Fibroblast of skin of back (primary cell): ENCODE measurements around the gene OBSCN.

Experiments
- DNase-seq: peaks from one replicate; pipeline ENCODE4 v3.0.0-alpha.2; 2013

The OBSCN gene

DNA sequence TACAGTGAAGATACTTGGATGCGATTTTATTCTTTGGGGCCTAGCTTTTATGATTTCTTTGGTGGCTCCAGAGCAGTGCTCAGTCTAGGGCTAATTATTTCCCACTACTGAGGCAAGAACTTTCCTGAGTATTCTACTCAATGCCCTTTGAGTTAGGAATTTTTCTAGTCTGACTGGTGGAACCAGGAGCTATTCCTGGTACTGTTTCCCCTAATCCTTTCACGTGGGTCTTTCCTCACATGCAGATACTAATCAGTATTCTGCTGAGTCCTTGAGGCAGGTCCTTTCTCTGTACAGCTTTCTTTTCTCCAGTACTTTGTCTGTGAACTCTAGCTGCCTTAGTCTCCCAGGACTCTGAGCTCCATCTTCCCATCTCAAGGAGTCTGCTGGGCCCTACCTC is 122.0 kb downstream of the OBSCN start:
- no peak for DNase-seq

DNA sequence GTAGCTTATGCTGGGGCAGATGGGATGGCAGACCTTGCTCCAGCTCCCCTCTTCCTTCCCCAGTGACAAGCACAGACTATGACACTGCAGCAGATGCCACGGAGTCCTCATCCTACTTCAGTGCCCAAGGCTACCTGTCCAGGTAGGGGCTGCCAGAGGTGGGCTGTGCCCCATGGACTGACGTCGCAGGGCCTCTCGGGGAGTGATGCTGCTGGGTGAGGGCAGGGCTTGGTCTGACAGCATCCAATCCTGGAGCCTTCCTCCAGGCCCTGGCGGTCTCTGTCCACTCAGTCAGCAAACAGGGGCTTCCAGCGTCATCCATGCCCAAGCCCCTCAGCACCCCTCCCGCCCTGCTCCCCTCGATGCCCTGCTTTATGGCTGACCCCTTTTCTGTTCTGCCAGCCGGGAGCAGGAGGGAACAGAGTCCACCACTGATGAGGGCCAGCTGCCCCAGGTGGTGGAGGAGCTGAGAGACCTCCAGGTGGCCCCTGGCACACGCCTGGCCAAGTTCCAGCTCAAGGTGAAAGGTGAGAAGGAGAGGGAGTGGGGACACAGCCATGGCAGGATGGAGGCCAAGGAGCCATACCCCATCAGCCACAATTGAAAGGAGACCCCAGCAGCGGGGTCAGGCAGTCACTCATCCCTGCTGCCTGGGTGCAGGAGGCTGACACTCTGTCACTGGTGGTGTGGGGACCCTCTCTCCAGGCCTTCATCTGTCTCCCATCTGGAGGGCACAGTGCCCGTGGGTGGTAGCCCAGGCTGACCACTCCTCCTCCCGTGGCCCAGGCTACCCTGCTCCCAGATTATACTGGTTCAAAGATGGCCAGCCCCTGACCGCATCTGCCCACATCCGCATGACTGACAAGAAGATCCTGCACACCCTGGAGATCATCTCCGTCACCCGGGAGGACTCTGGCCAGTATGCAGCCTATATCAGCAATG is 125.2 kb downstream of the OBSCN start:
- DNase-seq: no peak

DNA sequence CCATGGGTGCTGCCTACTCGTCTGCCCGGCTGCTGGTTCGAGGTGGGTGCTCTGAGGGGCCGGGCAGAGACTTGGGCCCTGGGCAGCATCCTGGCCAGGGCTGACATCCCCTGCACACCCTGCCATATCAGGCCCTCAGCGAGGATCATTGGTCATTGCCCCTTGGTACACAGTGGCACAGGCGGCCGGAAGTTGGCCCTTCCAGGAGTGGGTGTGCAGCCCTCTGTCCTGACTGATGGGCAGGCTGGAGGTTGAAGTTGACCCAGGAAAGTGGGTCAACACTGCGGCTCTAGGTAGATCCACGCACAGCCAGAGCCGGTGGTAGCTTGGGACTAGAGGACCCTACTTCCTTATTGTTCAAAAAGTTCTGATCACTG is 125.9 kb downstream of the OBSCN start:
- no peak for DNase-seq

DNA sequence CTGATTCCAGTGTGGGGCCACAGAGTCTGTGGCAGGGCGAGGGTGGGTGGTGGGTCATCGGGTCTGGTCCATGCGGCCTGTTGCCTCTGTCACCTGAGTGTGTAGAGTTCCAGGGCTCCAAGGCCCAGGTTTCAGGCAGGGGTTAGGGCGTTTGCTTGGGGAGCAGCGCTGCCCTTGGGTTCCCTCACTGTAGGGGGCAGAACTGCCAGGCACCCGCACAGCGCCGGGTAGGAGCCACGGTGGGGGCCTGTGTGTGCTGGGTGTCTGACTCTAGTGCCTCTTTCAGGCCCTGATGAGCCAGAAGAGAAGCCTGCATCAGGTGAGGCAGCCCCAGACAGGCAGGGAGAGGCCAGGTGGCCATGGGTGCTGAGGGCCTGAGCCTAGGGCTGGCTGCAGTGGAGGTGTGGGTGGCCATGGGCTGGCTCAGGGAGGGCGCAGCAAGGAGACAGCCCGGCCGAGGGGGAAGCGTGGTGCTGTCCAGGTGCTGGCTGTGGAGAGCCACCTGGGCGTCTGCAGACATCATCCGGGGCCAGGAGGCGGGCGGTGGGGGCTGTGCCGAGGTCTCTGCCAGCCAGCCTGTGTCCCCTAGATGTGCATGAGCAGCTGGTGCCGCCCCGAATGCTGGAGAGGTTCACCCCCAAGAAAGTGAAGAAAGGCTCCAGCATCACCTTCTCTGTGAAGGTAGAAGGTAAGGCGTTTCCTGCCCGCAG is 126.5 kb downstream of the OBSCN start:
- DNase-seq: no peak

DNA sequence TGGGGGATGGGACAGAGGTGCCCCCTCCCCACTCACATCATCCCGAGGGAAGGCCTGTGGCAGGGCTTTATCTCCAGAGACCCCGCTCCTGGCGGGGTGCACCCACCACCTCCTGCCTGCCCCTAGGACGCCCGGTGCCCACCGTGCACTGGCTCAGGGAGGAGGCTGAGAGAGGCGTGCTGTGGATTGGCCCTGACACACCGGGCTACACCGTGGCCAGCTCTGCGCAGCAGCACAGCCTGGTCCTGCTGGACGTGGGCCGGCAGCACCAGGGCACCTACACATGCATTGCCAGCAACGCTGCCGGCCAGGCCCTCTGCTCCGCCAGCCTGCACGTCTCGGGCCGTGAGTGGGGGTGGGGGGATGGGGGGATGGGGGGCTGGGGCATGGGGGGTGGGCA is 127.1 kb downstream of the OBSCN start:
- DNase-seq: no peak

DNA sequence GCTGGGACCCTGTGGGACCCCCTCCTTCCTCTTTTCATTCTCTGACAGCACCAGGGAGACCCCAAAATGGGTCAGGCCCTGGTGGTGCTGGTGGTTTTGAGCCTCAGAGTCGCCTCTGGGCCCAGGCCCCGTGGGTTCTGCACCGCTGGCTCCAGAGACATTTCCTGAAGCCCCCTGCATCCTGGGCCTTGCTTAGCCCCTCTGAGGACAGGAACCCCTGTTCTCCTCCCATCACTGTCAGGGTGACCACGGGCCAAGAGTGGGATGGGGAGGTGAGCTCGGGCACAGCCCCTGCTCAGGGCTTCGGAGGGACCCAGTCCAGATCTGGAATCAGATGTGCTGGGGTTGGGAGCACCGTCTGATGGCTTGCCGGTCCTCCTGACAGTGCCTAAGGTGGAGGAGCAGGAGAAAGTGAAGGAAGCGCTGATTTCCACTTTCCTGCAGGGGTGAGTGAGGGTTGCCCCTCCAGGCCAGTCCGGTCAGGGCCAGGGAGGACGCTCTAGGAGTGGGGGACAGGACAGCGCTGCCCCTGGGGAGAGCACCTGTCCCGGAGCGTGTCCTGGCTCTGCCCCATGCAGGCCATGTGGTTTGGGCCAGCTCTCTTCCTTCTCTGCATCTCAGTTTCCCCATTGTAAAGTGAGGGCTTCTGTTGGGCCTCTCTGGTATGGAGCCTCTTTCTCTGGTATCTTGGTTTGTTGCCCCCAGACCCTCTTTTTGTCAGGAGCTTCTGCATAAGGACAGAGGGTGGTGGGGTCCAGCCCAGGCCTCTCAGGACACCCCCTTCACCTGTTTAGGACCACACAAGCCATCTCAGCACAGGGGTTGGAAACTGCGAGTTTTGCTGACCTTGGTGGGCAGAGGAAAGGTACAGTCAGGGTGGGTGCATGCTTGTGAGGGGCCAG is 127.8 kb downstream of the OBSCN start:
- no peak for DNase-seq

DNA sequence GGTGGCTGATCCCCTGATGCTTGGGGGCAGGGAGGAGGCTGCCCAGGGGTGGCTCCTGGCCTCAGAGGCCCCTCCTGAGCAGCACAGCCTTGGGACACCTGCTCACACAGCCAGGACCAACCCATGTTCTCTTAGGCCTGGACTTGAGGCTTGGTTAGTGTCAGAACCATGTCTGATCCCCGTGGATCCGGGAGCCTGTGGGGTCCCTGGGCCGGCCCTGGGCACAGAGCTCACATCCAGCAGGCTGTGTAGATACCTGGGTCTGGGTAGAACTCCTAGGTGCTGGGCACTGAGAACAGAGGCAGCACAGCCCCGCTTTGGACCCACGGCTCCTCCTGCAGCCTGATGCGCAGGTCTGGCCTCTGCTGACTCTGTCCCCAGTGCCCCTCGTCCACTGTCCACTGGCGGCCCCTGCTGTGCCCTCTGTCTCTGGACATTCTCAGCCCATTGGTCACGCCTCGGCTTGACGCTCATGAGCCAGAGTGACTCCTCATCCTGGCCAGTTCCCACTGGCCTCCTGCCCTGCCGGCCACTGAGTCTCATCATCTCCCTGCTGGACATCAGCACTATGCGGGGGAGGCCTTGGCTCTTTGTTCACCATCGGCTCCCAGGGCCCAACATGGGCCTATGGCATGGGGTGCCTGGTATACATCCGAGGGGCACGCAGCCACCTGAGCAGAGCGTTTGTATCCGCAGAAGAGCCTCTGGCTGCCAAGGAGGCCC is 128.6 kb downstream of the OBSCN start:
- no peak for DNase-seq

DNA sequence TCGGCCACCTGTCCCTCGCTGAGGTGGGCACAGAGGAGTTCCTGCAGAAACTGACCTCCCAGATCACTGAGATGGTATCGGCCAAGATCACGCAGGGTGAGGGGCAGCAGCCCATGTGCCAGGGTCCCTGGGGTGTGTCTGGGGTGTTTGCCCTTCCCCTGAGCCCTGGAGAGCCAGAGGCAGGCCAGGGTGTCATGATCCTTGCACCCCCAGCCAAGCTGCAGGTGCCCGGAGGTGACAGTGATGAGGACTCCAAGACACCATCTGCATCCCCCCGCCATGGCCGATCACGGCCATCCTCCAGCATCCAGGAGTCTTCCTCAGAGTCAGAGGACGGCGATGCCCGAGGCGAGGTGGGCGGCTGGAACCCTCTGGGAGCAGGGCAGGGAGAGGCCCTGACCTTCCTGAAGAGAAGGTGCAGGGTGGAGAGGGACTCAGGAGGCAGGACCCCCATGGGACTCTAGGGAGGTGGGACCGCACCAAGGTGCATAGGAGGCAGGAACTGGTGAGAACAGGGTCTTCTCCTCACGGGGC is 129.3 kb downstream of the OBSCN start:
- DNase-seq: no peak

DNA sequence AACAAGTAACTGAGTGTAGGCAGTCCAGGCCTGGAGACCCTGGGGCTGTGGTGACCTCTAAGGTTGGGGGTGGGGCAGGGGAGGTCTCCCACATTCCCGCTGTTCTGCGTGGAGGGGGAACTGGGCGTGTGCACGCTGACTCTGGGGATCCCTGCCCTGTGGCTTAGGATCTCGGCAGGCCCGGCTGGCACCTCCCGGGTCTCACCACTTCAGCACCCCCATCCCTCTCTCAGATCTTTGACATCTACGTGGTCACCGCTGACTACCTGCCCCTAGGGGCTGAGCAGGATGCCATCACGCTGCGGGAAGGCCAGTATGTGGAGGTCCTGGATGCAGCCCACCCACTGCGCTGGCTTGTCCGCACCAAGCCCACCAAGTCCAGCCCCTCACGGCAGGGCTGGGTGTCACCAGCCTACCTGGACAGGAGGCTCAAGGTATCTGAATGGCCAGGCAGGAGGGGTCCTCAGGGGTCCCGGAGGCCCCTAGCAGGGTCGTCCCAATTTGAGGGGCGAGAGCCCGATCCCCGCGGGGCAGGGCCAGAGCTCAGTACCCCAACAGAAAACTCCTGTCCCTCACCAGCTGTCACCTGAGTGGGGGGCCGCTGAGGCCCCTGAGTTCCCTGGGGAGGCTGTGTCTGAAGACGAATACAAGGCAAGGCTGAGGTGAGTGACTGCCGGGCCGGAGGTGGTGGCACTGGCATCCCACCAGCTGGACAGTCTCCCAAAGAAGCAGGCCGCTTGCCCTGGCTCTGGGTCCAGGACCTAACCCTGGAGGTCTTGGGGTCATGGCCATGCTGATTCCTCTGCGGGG is 130.1 kb downstream of the OBSCN start:
- DNase-seq: no peak

DNA sequence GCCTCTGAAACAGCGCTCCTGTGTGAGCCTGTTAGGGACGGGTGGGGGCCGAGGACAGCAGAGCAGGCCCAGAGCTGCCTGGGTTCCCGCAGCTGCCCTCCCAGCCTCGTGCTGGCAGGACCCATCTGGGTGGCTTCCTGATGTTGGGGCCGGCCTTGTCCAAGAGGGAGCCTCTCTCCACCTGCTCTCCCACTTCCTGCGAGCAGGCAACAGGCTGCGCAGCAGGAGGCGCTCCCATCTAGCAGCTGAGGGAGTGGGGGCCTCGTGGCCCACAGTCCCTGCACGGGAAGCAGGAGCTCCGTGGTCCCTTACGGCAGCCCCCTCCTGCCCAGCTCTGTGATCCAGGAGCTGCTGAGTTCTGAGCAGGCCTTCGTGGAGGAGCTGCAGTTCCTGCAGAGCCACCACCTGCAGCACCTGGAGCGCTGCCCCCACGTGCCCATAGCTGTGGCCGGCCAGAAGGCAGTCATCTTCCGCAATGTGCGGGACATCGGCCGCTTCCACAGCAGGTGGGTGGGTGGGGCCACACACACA is 130.7 kb downstream of the OBSCN start:
- no peak for DNase-seq

DNA sequence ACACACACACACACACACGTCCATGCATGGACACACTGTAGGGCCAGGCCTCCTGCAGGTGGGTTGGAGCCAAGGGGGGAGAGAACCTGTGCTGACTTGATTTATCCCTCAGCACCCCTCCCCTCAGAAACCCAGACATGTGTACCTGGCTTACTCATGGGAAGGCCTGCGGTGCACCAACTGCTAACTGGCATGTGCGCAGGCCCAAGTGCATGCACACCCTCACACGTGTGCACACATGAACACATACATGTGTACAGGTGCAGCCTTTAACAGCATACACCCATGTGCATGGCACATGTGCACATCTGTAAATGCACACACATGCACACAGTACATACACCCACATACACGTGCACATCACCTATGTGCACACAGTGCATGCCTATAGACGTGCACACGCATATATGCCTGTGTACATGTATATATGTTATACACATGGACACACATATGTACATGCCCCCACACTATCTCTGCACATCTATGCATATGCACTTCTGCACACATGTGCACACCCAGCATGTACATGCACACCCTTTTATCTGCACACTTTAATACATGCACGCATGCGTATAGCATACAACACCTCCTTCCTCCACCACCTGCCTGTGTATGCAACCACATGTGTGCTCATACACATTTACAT is 131.3 kb downstream of the OBSCN start:
- DNase-seq: no peak

DNA sequence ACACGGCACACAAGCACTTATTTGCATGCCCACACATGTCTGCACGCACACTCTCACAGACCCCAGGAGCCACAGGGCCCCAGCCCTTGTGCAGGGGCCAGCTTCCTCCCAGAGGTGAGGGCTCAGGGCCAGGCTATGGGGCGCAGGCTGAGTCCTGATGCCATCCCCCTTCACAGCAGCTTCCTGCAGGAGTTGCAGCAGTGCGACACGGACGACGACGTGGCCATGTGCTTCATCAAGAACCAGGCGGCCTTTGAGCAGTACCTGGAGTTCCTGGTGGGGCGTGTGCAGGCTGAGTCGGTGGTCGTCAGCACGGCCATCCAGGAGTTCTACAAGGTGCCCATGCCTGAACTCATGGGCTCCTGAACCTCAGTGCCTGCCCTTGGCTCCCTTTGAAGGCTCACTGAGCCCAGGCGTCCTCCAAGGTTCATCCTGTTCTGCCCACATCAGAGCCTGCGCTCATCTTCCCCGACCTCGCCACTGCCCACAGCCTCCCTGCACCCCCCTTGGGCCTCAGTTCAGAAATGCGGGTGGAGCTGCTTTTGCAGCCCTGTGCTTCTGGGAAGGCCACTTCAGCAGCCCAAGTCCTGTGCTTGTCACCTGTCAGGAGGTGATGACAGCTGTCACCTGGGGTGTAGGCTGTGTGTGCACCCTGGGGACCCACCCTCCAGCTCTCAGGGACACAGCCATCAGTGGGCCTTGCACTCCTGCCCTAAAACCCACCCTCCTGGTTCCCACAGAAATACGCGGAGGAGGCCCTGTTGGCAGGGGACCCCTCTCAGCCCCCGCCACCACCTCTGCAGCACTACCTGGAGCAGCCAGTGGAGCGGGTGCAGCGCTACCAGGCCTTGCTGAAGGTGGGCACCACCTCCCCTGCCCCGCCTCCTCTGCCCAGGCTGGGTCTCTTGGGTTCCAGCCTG is 132.2 kb downstream of the OBSCN start:
- no peak for DNase-seq

DNA sequence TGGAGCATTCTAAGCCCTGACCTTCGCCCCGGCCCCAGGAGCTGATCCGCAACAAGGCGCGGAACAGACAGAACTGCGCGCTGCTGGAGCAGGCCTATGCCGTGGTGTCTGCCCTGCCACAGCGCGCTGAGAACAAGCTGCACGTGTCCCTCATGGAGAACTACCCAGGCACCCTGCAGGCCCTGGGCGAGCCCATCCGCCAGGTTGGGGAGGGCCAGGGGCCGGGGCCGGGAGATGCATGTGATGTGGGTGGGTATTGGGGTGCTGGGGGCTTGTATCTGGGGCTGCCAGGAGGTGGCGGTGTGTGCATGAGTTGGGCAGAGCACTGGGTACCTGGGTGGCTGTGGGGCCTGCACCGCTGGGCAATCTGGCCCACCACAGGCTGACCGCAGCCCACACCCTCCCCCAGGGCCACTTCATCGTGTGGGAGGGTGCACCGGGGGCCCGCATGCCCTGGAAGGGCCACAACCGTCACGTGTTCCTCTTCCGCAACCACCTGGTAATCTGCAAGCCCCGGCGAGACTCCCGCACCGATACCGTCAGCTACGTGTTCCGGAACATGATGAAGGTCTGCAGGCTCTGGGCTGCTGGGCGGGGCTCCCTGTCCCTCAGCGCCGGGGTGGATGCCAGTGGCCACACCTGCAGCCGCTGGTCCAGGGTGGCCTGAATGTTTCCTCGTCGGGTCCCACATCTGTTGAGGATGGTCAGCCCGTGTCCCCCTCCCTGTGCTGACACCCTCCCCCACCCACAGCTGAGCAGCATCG is 133.0 kb downstream of the OBSCN start:
- no peak for DNase-seq

DNA sequence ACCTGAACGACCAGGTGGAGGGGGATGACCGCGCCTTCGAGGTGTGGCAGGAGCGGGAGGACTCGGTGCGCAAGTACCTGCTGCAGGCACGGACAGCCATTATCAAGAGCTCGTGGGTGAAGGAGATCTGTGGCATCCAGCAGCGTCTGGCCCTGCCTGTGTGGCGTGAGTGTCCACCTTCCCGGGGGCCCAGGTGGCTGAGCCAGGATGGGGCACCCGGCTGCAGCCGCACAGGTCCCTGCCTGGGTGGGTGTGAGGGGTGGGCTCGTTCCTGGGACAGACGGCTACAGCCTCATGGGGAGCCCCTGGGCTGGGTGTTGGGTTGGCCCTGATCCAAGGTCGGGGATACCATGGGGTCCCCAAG is 133.6 kb downstream of the OBSCN start:
- DNase-seq: no peak

DNA sequence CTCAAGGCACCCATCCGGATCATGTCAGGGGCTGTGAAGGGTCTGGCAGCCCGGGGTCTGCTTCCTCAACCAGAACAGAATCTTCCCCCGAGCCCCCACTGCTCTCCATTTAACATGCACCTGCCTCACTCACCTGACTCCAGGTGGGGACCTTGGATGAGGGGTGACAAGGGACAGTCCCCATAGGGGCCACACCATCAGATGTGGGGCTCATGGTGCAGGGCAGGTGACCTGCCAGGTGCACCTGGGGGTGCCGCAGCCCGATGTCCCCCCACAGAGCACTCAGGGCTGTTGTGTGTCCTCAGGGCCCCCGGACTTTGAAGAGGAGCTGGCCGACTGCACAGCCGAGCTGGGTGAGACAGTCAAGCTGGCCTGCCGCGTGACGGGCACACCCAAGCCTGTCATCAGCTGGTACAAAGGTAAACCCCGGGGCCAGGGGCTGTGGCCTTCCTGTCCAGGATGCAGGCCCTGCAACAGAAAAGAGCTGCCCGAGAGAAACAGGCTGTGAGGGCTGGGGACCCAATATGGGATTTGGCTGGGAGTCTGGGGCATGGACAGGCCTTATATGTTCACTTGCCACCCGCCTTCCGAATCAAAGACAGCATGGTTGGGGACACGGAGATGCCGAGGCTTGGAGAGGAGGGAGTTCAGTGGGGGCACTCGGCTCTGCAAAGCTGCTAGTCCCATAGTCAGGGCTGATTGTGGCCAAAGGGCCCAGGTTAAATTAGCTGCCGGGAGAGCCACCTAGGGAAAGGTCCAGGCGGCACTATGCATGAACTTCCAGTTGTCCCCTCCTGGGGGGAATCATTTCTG is 134.2 kb downstream of the OBSCN start:
- DNase-seq: no peak

DNA sequence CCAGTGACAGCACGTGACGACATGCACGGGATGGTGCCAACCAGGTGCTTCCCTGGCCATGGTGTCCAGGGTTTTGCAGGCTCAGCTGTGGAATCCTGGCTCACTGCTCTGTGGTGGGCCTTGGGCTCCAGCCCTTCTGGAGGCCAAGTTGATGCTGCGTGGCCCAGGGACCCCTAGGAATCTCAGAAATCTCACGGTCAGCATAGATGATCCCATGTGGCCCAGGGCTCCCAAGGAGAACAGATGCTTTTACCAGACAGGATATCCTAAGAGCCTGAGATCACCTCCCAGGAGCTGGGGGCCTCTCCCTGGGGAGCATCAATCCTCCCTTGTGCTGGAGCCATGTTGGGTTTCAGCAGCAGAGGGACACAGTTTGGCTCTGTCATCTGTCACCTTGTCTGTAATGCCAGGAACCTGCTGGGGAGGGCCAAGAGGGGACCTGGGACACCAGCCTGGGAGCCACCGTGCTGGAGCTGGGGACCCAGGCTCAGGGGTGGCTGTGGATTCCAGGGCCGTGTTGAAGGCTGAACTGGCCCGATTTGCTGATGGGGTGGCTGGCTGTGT is 134.9 kb downstream of the OBSCN start:
- no peak for DNase-seq

DNA sequence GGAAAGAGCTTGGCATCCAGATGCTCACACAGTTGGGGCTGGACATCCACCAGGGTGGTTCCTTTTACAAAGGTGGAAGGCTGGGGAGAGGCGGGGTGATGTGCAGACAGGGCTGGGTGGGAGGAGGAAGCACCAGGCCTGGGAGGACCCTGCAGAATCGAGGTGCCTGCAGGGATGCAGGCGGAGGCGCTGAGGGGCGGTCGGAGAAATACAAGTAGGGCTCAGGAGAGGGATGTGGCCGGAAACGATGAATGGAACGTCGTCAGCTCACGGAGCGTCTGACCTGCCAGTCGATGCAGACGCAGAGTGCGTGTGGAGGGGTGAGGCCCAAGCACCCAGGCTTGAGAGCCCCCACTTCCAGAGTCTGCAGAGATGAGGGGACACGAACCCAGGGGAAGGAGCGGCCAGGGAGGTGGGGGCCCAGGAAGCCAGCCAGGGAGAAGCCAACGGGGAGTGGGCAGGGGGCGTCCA is 135.4 kb downstream of the OBSCN start:
- DNase-seq: no peak
